ENCODE data around the gene YY2.

GRCh38 chrX:21812628-21813027, 43.2 kb upstream of the YY2 start:
- TF ChIP-seq POU2F2 (IDR thresholded peaks at IDR 0.05; ENCODE audit: low read depth, low read length) (no peak), POLR2AphosphoS5 (IDR thresholded peaks at IDR 0.05; ENCODE audit: low read depth, low read length) (no peak), TAF1 (IDR thresholded peaks at IDR 0.05; ENCODE audit: low read depth, low read length) (no peak), POLR2A (IDR thresholded peaks at IDR 0.05; ENCODE audit: low read depth, low read length) (no peak), SPI1 (IDR thresholded peaks at IDR 0.05; ENCODE audit: low read depth, low read length) (no peak)
